ENCODE measurements around the gene PDCD1.

The PDCD1 gene

DNA sequence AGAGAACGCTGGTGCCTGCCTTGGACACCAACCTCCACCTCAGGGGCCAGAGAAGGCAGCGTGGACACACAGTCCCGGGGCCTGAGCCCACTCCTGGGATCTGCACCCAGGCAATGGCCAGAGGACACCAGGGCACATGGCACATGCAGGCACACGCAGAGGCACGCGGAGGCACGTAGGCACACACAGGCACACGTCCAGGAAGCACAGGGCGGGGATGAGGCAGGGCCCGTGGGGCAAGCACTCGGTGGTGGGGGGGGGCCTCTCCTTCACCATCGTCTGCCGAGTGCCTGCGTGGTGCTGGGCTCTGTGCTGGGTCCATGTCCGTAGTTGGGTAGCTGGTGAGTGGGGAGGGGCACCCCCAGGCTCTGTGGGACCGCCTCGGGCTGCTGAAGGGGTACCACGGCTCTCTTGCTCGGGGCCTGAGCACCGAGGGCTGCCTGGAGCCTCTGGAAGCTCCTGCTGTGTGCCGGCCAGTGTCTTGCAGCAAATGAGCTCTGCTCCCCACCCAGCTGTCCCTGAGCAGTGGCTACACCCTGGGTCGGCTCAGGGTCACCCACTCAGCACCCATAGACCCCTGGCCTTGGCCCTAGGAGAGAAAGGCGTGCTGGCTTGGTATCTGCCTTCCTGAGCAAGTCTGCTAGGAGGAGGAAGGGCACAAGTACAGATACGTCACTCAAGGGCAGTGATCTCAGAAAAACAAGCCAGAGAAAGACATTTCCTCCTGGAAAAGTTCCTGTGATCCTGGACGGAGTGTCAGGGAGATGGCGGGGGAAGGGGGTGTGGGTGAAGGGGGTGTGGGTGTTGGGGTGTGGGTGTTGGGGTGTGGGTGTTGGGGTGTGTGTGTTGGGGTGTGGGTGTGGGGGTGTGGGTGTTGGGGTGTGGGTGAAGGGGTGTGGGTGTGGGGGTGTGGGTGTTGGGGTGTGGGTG, 37.3 kb upstream of the PDCD1 start:
- no peak for DNase-seq (ENCODE audit: low read depth in 1 of 2, low spot score in 1 of 2)

GRCh38 chr2:241895427-241895711, 36.7 kb upstream of the PDCD1 start:
- DNase-seq (ENCODE audit: low read depth in 1 of 2, low spot score in 1 of 2) = no peak

DNA sequence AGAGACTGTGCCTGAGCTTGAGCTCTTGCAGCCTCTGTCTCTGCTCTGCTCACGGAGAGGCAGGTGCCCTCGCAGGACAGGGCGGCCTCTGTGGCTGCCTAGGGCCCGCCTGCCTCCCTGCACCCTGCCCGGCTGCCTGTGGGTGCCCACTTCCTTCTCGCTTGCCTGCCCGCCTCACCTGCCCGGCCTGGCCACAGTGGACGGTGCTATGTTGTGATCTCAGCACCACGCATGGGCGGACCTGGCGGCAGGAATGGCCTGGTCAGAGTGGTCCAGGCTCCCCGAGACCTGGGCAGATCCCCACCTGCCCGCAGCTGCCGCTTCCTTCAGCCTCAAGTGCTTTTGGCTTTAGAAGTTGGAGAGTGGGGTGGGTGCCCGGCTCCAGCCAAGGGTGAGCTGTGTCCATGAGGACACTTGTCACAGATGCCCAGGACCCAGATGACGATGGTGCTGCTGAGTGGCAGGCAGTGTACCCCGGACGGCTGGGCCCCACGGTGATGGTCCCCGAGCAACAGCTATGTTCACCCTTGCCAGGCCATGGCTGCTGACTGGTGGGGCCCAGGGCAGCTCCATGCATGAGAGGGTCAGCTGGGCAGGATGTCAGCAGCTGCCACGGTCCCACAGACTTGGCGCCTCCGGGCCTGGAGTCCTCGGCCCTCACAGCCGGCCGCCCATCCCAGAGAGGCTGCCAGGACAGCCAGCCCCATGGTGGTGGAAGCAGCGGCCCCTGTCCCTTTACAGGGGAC, 36.2 kb upstream of the PDCD1 start:
- no peak for DNase-seq (ENCODE audit: low read depth in 1 of 2, low spot score in 1 of 2)

GRCh38 chr2:241894056-241894641, 35.5 kb upstream of the PDCD1 start:
- no peak for DNase-seq (ENCODE audit: low read depth in 1 of 2, low spot score in 1 of 2)

- DNase-seq (ENCODE audit: low read depth in 1 of 2, low spot score in 1 of 2) = no peak
These were observed 34.6 kb upstream of the PDCD1 start for GRCh38 chr2:241893265-241893664.

- DNase-seq (ENCODE audit: low read depth in 1 of 2, low spot score in 1 of 2) = no peak
These were observed 33.8 kb upstream of the PDCD1 start for GRCh38 chr2:241892299-241893137.

GRCh38 chr2:241891988-241892298, 33.2 kb upstream of the PDCD1 start:
- no peak for DNase-seq (ENCODE audit: low read depth in 1 of 2, low spot score in 1 of 2)

DNA sequence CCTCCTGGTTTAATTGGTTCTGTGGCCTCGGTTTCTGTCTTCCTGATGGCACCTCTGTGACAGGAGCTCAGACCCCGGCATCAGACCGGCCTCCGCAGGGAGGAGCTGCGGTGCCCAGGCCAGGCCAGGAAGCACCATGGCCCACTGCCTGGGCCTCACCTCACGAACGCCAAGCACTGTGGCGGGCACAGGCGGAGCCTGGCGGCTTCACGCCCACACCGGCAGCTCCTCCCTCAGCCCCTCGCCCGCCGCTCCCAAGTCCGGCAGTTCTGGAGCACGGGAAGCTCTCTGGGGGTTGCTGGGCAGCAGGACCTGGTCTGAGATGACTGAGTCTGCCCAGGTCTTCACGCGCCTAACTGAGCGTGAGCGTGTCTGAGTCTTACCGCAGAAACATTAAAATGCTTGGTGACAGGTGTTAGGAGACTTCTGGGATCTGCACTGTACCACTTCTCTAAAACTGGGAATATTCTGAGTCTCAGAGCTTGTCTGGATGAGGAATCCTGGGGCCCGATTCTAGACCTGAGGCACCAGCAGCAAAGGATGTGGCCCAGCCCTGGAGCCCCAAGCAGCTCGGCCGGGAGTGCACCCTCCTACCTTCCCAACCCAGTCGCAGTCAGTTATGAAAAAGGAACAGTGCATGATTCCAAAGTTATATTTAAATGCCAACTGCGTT, 32.8 kb upstream of the PDCD1 start:
- DNase-seq (ENCODE audit: low read depth in 1 of 2, low spot score in 1 of 2) = no peak

- DNase-seq (ENCODE audit: low read depth in 1 of 2, low spot score in 1 of 2) = no peak
These were observed 32.0 kb upstream of the PDCD1 start for GRCh38 chr2:241890524-241891235.

DNA sequence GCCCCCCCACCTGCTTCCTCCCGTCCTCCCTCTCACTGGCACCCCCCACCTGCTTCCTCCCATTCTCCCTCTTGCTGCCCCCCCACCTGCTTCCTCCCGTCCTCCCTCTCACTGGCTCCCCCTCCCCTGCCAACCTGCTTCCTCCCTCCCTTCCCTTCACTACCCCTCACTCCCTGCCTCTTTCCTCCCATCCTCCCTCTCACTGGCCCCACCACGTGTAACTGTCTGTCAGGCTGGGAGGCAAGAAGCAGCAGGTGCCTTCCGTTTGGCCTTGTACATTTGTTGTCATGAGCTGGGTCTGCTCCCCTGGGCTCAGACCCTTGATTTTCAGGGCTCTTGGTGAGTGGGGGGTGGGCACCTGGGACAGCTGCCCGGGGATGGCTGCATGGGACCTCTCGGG, 29.9 kb upstream of the PDCD1 start:
- no peak for DNase-seq (ENCODE audit: low read depth in 1 of 2, low spot score in 1 of 2)

DNA sequence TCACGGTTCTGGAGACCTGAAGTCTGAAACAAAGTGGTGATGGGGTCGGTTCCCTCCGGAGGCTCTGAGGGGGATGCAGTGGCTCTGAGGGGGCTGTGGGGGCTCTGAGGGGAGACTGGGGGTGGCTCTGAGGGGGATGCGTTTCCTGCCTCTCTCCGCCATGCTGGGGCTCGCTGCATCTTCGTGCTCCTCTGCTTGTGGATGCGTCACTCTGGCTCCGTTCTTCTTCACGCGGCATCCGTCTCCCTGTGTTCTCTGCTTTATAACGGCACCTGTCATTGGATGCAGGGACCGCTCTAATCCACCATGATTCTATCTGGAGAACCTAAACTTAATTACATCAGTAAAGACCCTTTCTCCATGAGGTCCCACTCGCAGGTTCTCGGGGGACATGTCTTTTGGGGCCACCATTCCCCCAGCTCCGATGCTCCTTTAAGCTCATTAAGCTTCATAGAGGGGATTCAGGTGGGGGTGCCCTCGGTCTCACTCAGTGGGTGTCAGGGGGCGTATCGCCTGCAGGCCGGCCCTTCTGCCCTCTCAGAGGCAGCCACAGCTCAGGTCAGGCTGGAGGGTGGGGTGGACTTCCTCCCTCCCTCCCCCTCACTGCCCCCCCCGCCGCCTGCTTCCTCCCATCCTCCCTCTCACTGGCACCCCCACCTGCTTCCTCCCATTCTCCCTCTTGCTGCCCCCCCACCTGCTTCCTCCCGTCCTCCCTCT, 29.3 kb upstream of the PDCD1 start:
- DNase-seq (ENCODE audit: low read depth in 1 of 2, low spot score in 1 of 2) = no peak

- DNase-seq (ENCODE audit: low read depth in 1 of 2, low spot score in 1 of 2) = no peak
These were observed 28.2 kb upstream of the PDCD1 start for GRCh38 chr2:241886840-241887447.

- DNase-seq (ENCODE audit: low read depth in 1 of 2, low spot score in 1 of 2) = no peak
These were observed 27.4 kb upstream of the PDCD1 start for GRCh38 chr2:241885946-241886643.

- DNase-seq (ENCODE audit: low read depth in 1 of 2, low spot score in 1 of 2) = no peak
These were observed 26.7 kb upstream of the PDCD1 start for GRCh38 chr2:241885291-241885945.

GRCh38 chr2:241884951-241885290, 26.2 kb upstream of the PDCD1 start:
- no peak for DNase-seq (ENCODE audit: low read depth in 1 of 2, low spot score in 1 of 2)

DNA sequence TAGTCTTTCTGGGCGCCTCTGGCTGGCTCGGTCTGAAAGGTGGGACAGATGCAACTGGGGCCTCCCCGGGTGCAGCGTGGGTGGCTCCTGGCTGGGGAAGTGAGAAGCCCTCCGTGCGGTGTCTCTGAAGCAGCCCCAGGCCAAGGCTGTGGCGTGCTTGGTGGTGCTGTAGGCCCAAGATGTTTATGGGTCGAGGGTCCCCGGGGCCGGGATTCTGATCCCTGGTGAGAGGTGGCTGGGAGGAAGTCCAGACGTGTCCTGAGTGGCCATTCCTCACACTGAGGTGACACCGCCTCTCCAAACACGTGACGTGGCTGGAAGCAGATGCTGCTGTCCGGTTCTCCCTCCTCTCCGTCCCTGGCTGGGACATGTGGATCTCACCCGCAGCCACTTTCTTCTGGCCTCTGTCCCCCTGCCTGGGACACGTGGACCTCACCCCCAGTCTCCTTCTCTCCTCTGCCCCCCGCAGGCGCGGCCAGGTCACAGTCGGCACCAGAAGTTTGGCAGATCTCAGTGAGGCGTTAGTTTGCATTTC, 23.5 kb upstream of the PDCD1 start:
- peak in 1 of 2 donors; percentile 63 for DNase-seq (ENCODE audit: low read depth in 1 of 2, low spot score in 1 of 2)

DNA sequence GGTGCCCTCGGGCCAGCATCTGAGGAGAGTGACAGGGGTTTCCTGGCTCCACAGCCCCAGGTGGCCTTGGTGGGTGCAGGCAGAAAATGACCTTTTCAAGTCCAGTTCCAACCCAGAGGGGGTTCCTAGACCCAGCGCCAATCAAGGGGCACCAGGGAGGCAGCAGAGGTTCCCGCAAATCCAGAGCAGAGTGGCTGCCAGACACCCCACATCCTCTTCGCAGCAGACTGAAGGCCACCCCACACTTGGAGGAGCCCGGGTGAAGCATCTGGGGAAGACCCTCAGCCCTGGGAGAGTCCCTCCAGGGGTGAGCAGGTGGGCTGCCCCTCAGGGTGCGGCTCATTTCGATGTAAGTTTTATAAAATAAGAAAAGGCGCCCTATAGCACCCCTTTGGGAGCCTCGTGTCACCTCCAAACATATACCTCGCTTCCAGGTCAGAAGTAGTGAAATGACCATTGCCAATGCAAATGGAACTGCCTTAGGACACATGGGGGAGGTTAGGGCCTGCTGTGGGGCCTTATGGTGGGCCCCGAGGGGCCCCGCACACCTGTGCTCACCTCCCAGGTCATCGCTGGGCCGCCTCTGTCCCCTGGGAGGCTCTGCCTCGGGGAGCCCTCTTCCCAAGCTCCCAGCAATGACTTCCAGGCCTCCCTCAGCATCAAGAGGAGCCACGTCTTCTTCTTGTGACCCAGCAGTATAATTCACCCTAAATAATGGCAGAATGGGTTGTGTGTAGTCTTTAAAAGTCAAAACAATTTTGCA, 21.8 kb upstream of the PDCD1 start:
- DNase-seq (ENCODE audit: low read depth in 1 of 2, low spot score in 1 of 2) = no peak
